Amygdala (tissue), 56 donors: ENCODE measurements around the gene MYOM1.
A peak's percentile ranks its signal among the peaks of the same experiment; 100 is the strongest.
"Not testable (repeated sequence)": the region's sequence is repeated elsewhere in the genome, so short reads cannot be mapped to it uniquely, and the experiment has no call there.

Experiments used
- DNase-seq, 56 donors: peaks; one replicate each; lab custom pipeline; 2025; lab: John Stamatoyannopoulos, UW

MYOM1 gene

GRCh38 chr18:3223356-3223755 lies 3.6 kb upstream of the MYOM1 start:
- DNase-seq, result no peak

- no peak for DNase-seq
Observed at GRCh38 chr18:3221496-3221895, 1.7 kb upstream of the MYOM1 start.

- DNase-seq, result not testable (repeated sequence)
Observed at GRCh38 chr18:3220868-3221267, 1.1 kb upstream of the MYOM1 start.

GRCh38 chr18:3219241-3219630 lies 532 bp downstream of the MYOM1 start:
- DNase-seq, result peak in 2 of 56 donors; percentile 2 to 4

GRCh38 chr18:3218819-3219218 lies 949 bp downstream of the MYOM1 start:
- no peak for DNase-seq

GRCh38 chr18:3217948-3218647 lies 1.7 kb downstream of the MYOM1 start:
- DNase-seq, result no peak

GRCh38 chr18:3216987-3217386 lies 2.8 kb downstream of the MYOM1 start:
- no peak for DNase-seq

- DNase-seq, result no peak
Observed at GRCh38 chr18:3214855-3215637, 4.7 kb downstream of the MYOM1 start.

GRCh38 chr18:3213300-3214059 lies 6.3 kb downstream of the MYOM1 start:
- DNase-seq, result no peak

- DNase-seq, result no peak
Observed at GRCh38 chr18:3212657-3213056, 7.1 kb downstream of the MYOM1 start.

- DNase-seq, result no peak
Observed at GRCh38 chr18:3211236-3211992, 8.4 kb downstream of the MYOM1 start.

GRCh38 chr18:3209859-3210569 lies 9.8 kb downstream of the MYOM1 start:
- DNase-seq, result no peak

GRCh38 chr18:3207565-3207964 lies 12.2 kb downstream of the MYOM1 start:
- DNase-seq, result no peak

- no peak for DNase-seq
Observed at GRCh38 chr18:3205239-3205638, 14.5 kb downstream of the MYOM1 start.

- no peak for DNase-seq
Observed at GRCh38 chr18:3199942-3200645, 19.7 kb downstream of the MYOM1 start.

GRCh38 chr18:3198260-3198860 lies 21.4 kb downstream of the MYOM1 start:
- not testable (repeated sequence) for DNase-seq

- no peak for DNase-seq
Observed at GRCh38 chr18:3194947-3195612, 24.7 kb downstream of the MYOM1 start.

- no peak for DNase-seq
Observed at GRCh38 chr18:3193331-3193730, 26.4 kb downstream of the MYOM1 start.
